NK-92 (cell line): Measurements from ENCODE around the gene C1orf50.
"Not testable (repeated sequence)": the region's sequence is repeated elsewhere in the genome, so short reads cannot be mapped to it uniquely, and the experiment has no call there.

Source experiments
- DNase-seq: peaks from one replicate; lab custom pipeline; 2025; ENCODE audit not compliant: unreplicated experiment; lab: John Stamatoyannopoulos, UW

Gene C1orf50

DNA sequence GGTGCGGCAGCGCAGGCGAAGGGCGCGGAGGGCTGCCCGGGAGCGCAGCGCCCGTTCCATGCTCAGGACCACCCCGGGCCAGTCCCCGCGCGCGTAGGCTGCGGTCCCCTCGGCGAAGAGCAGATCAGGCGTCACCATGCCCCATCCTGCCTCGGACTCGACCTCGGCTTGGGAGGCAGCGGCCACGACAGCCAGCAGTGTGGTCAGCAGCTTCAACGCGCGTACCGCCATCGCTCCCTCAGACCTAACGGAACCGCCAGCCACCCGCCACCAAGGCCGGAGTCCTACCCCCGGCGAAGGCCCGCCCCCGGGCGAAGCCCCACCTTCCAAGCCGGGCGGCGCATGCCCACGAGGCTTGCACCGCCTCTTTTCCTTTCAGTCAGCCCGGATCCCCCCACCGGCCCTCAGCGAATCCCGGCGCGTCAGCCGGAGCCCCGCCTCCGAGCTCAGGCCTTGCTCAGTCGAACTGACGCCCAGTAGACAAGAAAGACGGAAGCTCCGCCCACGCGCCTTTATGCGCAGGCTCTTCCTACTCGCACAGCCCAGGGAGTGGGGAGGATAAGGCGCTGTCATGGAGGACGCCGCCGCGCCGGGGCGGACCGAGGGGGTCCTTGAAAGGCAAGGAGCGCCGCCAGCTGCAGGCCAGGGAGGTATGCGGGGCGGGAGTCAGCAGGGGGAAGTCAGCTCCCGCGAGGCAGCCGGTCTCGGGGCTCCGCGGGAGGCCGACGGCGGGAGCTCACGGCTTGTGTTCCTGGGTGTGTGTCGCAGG is at the start of gene C1orf50, which contains the start of gene P3H1:
C1orf50 (plus strand) TSS at position 509 of the 769 bp plus-strand sequence; CDS start at position 572, 63 bp downstream.
P3H1 (minus strand) TSS at position 288 of the 769 bp plus-strand sequence; CDS start at position 231, 57 bp downstream.
- DNase-seq: peak; percentile 96

DNA sequence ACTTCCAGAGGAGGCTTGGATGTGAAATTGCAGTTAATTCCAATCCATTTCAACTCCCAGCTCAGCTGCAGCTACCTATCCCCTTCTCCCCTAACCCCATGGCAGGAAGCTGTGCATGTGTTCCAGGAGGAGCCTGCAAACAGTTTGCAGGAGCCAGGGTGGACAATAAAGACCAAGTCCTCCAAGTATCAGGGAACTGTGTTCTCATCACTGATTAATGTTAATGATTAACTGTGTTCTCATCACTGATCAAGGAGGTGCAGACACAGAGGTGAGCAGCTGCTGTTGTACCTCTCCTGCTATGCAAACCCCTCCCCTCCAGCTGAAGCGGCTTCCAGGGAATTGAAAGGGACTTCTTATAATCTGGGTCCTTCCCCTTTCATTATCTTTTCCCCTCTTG is 46.2 kb upstream of the C1orf50 start:
- DNase-seq: no peak

DNA sequence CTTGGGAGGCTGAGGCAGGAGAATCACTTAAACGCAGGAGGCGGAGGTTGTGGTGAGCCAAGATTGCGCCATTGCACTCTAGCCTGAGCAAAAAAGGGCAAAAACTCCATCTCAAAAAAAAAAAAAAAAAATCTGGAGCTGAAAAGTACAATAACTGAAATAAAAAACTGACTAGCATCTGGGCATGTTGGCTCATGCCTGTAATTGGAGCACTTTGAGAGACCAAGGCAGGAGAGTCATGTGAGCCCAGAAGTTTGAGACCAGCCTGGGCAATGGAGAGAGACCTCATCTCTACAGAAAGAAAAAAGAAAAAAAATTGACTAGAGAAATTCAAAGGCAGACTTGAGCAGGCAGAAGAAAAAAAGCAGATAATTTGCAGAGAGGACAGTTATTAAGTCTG is 45.1 kb upstream of the C1orf50 start:
- no peak for DNase-seq

DNA sequence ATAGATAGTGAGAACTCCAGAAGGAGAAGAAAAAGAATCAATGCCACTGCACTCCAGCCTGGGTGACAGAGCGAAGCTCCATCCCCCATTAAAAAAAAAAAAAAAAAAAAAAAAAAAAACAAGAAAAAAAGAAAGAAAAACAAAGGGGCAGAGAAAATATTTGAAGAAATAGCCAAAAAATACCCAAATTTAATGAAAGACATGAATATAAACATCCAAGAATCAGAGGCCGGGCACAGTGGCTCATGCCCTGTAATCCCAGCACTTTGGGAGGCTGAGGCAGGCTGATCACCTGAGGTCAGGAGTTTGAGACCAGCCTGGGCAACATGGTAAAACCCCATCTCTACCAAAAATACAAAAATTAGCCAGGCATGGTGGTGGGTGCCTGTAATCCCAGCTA is 44.6 kb upstream of the C1orf50 start:
- not testable (repeated sequence) for DNase-seq

DNA sequence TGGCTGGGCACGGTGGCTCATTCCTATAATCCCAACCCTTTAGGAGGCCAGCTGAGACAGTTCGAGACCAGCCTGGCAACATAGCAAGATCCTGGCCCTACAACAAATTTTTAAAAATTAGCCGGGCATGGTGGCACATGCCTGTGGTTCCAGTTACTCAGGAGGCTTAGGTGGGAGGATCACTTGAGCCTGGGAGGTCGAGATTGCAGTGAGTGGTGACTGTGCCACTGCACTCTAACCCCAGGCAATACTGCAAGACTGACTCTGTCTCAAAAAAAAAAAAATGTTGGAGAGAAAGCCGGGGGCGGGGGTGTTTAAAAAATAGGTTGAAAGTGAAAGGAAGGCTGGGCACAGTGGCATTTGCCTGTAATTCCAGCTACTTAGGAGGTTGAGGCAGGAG is 43.5 kb upstream of the C1orf50 start:
- no peak for DNase-seq

DNA sequence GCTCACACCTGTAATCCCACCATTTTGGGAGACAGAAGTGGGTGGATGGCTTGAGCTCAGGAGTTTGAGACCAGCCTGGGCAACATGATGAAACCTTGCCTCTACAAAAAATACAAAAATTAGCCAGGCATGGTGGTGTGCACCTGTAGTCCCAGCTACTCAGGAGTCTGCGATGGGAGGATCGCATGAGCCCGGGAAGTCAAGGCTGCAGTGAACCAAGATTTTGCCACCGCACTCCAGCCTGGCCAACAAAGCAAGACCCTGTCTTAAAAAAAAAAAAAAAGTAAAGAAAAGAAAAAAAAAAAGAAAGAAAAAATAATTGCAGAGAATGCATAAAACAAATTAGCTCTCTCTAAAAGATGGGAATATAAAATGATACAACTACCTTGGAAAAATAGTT is 41.2 kb upstream of the C1orf50 start:
- not testable (repeated sequence) for DNase-seq

DNA sequence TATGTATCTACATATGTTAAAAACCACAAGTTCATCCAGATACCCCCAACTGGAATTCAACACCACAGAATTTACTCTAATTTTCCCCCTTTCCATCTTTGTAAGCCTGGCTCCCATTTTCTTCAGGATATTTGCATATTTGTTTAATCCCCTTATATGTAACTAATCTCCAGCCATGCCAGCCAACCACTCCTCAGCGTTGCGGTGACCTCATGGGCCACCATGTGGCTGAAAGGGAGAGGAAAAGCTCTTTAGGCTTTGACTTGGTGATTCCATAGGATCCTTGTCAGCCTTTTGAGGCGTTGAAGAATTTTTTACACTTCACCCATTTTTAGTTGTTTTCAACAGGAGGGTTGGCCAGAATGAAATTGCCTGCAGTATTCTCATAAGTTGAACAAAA is 37.0 kb upstream of the C1orf50 start:
- DNase-seq: no peak

DNA sequence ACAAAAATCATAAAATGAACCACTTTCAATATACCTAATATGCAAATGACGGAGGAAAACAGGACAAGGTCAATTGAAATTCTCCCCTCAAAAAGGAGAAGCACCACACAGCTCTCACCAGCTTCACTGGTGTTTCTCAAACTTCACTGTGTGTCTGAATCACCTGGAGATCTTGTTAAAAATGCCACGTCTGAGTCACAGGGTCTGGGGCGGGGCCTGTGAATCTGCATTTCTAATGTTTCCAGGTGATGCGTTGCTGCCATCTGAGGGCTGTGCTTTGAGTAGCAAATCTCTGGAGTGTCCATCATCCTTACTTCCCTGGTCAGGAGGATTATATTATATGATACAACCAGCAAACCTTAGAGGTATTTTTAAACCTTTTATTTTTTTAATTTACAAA is 36.1 kb upstream of the C1orf50 start:
- no peak for DNase-seq

DNA sequence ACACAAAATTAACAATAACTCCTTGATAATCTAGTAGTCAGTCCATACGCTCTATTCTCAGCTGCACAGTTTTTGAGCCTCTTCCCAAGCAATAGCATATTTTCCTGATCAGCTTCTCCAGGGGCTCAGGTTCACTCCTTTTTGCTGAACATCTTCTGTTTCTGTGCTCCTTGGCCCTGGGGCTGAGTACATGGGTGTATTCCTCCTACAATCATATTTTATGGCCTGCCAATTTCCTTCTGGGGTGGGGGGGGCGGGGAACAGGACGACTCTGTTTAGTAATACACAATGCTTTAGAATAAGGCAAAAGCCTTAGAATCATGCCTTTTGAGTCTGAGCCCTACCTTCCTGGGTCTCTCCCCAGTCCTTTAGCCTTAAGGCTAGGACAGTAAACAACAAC is 35.5 kb upstream of the C1orf50 start:
- DNase-seq: no peak

DNA sequence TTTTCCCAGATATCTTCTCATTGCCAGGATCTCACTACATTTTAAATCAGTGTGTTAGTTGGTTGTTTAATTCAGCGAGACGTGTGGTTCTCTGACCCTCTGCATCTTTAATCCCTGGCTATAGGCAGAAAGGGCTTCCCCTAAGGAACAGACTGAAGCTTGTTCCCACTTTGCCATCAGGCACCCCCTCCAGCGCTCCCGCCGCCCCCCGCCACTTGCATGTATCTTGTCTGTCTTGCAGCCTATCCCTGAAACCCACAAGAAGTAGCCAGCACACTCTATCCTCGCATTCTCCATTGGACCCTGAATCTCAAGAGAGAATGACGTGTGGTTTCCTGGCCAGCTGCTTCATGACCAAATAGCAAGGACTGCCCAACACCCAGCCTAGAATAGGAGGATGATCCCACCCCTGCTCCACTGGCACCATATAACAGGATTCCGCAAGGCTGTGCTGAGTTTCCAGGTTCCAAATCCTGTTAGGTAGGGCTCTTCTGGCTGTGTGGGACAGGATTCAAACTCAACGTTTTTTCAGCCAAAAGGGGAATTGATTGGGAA is 34.8 kb upstream of the C1orf50 start:
- DNase-seq: no peak

DNA sequence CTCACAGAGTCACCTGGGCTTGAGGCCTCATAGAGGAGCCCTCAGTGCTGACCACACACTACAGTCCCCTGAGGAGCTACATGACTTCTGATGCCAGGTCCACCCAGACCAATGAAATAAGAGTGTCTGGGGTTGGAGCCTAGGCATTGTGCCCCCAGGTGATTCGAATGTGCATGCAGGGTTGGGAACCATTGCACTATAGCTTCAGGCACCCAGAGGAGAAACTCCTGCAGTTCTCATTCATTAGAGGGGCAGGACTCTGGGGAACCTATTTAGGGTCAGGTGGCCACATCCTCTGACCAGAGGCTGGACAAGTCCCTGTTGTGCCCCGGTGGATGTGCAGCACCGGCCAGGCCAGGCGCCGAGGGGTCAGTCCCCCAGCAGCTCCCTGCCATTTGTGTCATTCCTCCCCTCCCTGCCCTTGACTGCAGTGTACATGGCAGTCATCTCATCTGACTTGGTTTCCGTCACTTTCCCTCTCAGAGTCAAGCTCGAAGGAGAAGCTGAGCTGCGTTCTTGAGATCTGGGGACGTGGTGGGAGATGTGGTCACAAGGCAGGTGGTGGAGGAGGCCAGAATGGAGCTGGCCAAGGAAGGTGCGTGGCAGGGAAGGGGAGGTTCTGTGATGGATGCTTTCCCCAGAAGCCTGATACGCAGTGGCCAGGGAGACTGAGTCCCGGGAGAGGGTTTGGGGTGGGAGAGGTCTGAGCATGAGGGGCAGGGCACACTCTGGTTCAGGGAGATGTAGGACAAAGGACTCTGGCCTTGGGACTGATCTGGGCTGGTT is 33.4 kb upstream of the C1orf50 start:
- DNase-seq: no peak

DNA sequence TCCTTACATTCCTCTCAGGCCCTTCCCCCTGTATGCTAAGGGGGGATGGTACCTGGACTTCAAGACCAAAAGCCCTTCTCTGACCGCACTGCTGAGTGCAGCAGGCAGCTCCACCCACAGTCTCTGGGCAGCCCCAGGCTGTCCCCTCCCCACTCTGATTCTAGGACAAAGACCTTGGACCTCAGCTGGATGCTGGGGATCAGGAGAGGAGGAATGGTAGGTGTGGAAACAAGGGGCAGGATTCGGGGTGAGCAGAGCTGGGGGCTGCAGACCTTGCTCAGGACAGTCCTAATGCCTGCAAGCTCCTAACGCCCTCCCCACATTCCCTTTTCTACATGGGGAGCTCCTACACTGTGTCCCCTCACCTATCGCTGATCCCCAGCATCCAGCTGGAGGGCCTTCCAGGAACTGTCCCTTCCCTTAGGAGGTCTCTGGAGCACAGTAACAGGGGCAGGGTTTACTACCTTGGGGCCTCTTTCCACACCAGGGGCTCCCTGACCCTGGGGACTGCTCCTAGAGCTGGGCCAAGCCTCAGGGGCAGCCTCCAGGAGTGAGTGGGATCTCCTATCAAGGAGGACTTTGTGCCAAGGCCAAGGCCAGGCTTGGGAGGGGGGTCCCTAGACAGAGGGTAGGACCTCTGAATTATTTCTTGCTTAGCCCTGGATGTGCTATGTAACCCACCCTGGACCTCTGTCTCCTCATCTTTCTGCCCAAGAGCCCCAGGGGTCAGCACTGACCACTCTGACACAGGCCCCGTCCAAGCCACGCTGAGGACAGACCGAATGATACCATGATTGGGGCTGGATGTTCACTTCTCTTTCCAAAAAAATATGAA is 32.6 kb upstream of the C1orf50 start:
- DNase-seq: no peak

DNA sequence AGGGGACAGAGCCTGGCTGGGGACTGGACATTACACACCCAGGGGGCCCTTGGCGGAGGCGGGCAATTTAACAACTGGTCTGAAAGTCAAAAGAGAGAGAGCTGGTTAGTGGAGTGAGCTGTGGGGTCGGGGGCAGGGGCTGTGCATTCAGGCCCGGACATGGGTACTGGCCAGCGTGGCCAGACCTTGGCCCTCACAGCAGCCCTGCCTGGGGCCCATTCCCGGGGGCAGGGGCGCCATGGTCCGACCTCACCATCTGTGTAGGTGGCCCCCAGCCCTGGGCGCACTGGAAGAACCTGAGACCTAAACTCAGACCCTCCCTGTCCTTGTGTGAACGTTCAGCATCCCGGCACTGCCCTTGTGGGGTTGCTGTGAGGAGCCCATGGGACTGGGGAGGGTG is 32.0 kb upstream of the C1orf50 start:
- DNase-seq: no peak

DNA sequence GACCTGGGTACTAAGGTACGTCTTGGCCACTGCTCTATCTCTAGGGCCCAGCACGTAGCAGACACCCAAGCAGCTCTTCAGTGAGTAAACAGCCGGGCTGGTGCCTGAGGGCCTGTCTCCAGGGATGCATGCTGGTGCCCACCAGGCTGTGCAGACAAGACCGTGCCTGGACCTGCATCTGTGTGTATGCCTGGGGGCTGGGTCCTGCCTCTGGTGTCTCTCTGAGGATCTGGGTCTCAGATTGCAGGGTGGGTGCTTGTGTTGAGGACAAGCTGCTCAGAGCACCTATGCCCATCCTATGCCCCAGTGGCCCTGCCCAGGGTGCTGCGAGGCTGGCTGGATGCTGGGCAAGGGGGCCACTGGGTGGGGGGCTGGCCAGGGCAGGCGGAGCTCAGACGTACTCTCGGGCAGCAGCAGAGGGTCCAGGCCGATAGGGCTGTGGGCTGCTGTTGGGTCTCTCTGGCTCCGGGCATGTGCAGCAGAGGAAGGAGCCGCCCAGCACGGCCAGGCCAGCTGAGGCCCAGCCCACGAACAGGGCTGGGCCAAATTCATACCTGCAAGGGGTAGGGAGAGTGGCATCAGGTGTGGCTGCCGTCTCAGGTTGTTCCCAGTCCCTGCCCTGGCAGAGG is 31.5 kb upstream of the C1orf50 start:
- no peak for DNase-seq

DNA sequence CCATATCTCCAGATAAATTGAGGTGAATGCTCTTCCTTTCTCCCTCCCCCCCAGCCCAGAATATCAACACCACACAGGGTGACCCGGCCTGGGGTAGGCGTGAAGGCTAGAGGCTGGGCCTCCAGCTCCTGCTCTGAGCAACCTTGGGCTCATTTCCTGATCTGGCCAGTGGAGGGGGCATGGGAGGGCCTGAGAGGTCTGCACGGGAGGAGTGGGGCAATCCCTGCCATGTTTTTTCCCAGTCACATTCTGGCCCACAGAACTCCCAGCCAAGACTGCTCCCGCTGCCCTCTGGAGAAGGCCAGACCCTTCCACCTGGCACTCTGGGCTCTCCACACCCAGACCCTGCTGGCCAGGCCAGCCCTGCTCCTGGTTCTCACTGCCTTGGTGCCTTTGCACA is 30.9 kb upstream of the C1orf50 start:
- DNase-seq: no peak

DNA sequence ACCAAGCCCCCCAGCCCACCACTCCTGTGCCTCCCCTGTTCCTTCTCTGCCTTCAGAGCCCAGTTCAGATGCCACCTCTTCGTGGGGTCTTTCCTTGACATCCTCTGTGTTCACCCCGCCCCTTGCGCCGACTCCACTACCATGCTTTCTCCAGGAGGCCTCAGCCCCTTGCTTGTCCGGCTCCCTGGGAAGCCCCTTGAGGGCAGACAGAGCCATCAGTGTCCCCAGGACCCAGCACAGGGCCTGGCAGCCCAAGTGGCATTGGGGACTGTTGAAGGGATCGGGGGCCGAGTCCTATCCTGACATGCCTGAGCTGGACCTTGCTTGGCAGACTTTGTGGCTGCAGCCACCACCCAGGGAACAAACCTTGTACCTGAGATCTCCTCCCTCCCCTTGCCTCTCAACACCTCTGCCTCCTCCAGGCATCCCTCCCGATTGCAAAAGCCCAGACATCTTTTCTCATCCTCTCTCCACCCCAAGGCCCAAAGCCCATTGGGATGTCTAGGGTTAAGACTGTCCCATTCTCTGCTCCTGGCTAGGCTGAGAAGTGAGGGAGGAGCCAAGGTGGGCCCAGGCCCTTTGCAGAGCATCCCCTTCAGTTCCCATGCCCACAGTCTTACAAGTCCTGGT is 30.4 kb upstream of the C1orf50 start:
- no peak for DNase-seq

DNA sequence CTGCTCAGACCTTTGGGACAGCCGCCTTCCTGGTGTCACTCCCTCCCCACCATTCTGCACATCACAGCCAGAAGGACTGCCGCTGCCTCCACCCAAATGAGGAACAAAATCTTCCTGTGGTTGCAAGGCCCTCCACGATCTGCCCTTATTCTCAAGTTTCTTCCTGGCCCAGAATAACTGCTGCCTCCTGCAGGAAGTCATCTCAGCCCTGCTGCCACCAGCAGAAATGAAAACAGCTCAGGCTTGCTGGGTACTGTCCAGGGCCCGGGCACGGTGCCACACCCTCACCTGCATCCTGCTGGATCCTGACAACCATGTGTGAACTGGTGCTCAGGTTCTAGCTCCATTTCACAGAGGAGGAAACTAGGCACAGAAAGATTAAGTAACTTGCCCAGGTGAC is 29.8 kb upstream of the C1orf50 start:
- no peak for DNase-seq

DNA sequence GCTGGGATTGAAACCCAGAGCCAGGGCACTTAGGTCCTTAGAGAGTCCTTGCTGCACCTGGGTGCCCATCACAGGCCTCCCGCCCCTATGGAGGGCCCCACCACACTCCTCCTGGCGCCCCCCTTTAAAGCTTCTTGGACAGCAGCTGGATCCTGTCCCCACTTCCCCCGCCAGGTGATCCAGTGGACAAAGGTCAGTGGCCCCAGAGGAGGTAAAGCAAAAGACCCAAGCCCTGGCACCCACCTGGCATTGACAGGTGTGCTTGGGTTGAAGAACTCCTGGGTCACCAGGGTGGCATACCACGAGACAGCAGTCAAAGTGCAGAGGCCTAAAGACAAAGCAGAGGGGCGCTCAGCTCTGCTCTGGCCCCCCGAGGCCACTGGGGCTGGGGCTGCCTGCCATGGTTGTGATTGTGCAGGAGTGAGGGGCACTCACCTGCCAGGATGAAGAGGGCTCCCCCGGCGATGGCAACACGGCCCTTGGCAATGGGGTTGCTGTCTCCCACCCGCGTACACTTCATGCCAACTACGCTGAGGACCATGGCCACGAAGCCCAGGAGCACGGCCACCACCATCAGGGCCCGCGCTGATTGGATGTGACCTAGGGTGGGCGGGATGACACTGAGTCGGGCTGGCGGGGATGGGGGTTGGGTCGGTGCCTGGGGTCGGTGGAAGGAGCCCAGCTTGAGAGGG is 28.9 kb upstream of the C1orf50 start:
- no peak for DNase-seq

DNA sequence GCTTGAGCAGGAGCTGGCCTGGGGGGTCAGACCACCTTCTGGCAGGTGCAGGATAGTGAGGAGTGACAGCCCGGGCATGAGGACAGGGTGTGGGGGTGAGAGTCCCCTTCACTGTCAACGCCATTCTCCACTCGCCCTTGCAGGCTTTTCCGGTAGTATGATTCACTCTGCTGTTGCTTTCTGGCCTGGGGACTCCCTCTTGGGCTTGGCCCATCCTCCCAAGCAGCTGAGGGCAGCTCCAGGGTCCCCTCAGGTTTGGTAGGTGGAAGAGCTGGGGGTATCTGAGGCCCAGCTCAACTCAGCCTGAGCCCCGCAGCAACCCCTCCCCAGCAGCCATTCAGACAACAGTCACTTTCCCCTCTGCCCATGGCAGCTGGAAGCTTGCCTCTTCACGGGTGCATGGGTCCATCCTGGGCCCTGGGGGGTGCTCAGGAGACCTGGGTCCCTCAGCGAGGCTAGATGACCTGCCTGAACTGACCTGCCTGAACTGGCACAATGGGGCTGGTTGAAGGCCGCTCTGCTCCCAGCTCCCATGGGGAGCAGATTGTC is 28.3 kb upstream of the C1orf50 start:
- DNase-seq: no peak
